Natural killer cell treated with Interleukin-12 subunit alpha and Interleukin-12 subunit beta and Interleukin-15 and Interleukin-18, amount 100 ng/mL, for 72 hours (primary cell): ENCODE measurements around the gene SYNE4. TPM values are rescaled to one million over a fixed set of nuclear protein-coding genes. Genes with fewer than 3 reads are reported as not detected.
"Not testable (repeated sequence)": the region's sequence is repeated elsewhere in the genome, so short reads cannot be mapped to it uniquely, and the experiment has no call there.

Source experiments
- ATAC-seq, 2 donors: fragments of 150-1000 bp; cut with Tn5 transposase in 1 of 2; sonication (Bioruptor Pico), chemical (Tn5 transposase) in 1 of 2; 2 replicates each; pipeline ENCODE4 v1.10.0; 2021
- DNase-seq: peaks from one replicate; pipeline ENCODE4 v3.0.0; 2022; ENCODE audit warnings: low spot score
- H3K27ac Mint-ChIP-seq, 2 donors: 1 replicate in 1 of 2; 2 replicates in 1 of 2; pipeline ENCODE4 v1.8.0; 2022; ENCODE audit warnings: mixed read lengths in 2 of 2, mild to moderate bottlenecking in 1 of 2, moderate library complexity in 1 of 2
- H3K27me3 Mint-ChIP-seq, 2 donors: 1 replicate in 1 of 2; 2 replicates in 1 of 2; pipeline ENCODE4 v1.8.0; 2022; ENCODE audit warnings: mixed read lengths in 2 of 2
- H3K36me3 Mint-ChIP-seq: one replicate; pipeline ENCODE4 v1.8.0; 2022; ENCODE audit warnings: mixed read lengths
- H3K4me1 Mint-ChIP-seq, 2 donors: 1 replicate in 1 of 2; 2 replicates in 1 of 2; pipeline ENCODE4 v1.8.0; 2022; ENCODE audit warnings: low read depth in 2 of 2, mixed read lengths in 2 of 2, mild to moderate bottlenecking in 1 of 2
- H3K4me3 Mint-ChIP-seq: one replicate; pipeline ENCODE4 v1.8.0; 2022; ENCODE audit warnings: mixed read lengths
- H3K9me3 Mint-ChIP-seq: 2 replicates; pipeline ENCODE4 v1.8.0; 2022; ENCODE audit warnings: mixed read lengths
- total RNA-seq, 2 donors: library from RNA; stranded (reverse); gene quantifications; one replicate each; pipeline ENCODE4 v1.2.3, GENCODE V29; 2022

SYNE4 gene
- 1 to 10 TPM; 3.0 to 4.5 TPM for total RNA-seq

GRCh38 chr19:36008336-36008978 is at the start of gene SYNE4:
SYNE4 (minus strand) TSS chr19:36008813; CDS start chr19:36008681, 132 bp downstream.
- Mint-ChIP-seq H3K4me1 (peaks cover 19 to 28% of the 10 kb centered on the region in 2 donors), H3K27ac (peak within 1 kb of the TSS in 1 of 2 donors; percentile 58), H3K9me3 (no peaks in the 10 kb centered on the region), H3K36me3 (no peaks in the 10 kb centered on the region), H3K4me3 (peak within 1 kb of the TSS; percentile 61), H3K27me3 (no peaks in the 10 kb centered on the region)
- ATAC-seq (no peak), DNase-seq (no peak)

GRCh38 chr19:36054733-36055686 is 46.4 kb upstream of the SYNE4 start, which contains the start of gene WDR62:
WDR62 (plus strand) TSS chr19:36054897; CDS start chr19:36054972, 75 bp downstream.
- peaks cover 20 to 22% of the 10 kb centered on the region in 2 donors for H3K4me1 Mint-ChIP-seq
- ATAC-seq (peak; percentile 89), DNase-seq (peak; percentile 96)
- peaks cover under 1% of the 10 kb centered on the region for H3K36me3 Mint-ChIP-seq
- H3K9me3 Mint-ChIP-seq: no peaks in the 10 kb centered on the region
- H3K4me3 Mint-ChIP-seq: peak within 1 kb of the TSS; percentile 95
- no peaks in the 10 kb centered on the region for H3K27me3 Mint-ChIP-seq
- H3K27ac Mint-ChIP-seq: peak within 1 kb of the TSS; percentile 86 to 89

GRCh38 chr19:36054119-36054732 is 45.6 kb upstream of the SYNE4 start, which contains the start of gene THAP8:
THAP8 (minus strand) TSS chr19:36054285; CDS start chr19:36054217, 68 bp downstream.
- no peaks in the 10 kb centered on the region for H3K27me3 Mint-ChIP-seq
- DNase-seq (peak; percentile 100), ATAC-seq (peak; percentile 92 to 93)
- peaks cover 20 to 22% of the 10 kb centered on the region in 2 donors for H3K4me1 Mint-ChIP-seq
- H3K4me3 Mint-ChIP-seq: peak within 1 kb of the TSS; percentile 95
- no peaks in the 10 kb centered on the region for H3K36me3 Mint-ChIP-seq
- peak within 1 kb of the TSS; percentile 86 to 89 for H3K27ac Mint-ChIP-seq
- H3K9me3 Mint-ChIP-seq: no peaks in the 10 kb centered on the region

- DNase-seq (no peak), ATAC-seq (no peak)
- Mint-ChIP-seq H3K27me3 (no peaks in the 10 kb centered on the region), H3K4me1 (peaks cover 19 to 20% of the 10 kb centered on the region in 2 donors), H3K4me3 (no peak overlapping the region), H3K36me3 (no peaks in the 10 kb centered on the region), H3K27ac (peak overlapping the region in 1 of 2 donors; percentile 4), H3K9me3 (no peaks in the 10 kb centered on the region)
These were observed 43.0 kb upstream of the SYNE4 start for GRCh38 chr19:36051637-36052036.

GRCh38 chr19:36051236-36051635 is 42.6 kb upstream of the SYNE4 start:
- Mint-ChIP-seq H3K4me1 (peaks cover 15 to 18% of the 10 kb centered on the region in 2 donors), H3K9me3 (no peaks in the 10 kb centered on the region), H3K27me3 (no peaks in the 10 kb centered on the region), H3K27ac (peak overlapping the region in 1 of 2 donors; percentile 4), H3K36me3 (no peaks in the 10 kb centered on the region), H3K4me3 (no peak overlapping the region)
- DNase-seq (no peak), ATAC-seq (no peak)

- H3K27ac Mint-ChIP-seq: no peak overlapping the region
These were observed 40.6 kb upstream of the SYNE4 start for GRCh38 chr19:36049080-36049698.

GRCh38 chr19:36047835-36048234 is 39.2 kb upstream of the SYNE4 start:
- Mint-ChIP-seq H3K4me3 (no peak overlapping the region), H3K9me3 (no peaks in the 10 kb centered on the region), H3K4me1 (peaks cover 0 to 4% of the 10 kb centered on the region in 2 donors), H3K27me3 (no peaks in the 10 kb centered on the region), H3K27ac (no peak overlapping the region), H3K36me3 (no peaks in the 10 kb centered on the region)
- DNase-seq: no peak
- ATAC-seq: no peak

More at GRCh38 chr19:36049080-36049698, 40.6 kb upstream of the SYNE4 start:
- H3K9me3 Mint-ChIP-seq: no peaks in the 10 kb centered on the region
- no peaks in the 10 kb centered on the region for H3K27me3 Mint-ChIP-seq
- no peak overlapping the region for H3K4me3 Mint-ChIP-seq
- DNase-seq (no peak), ATAC-seq (no peak)
- H3K36me3 Mint-ChIP-seq: no peaks in the 10 kb centered on the region
- peaks cover 6 to 9% of the 10 kb centered on the region in 2 donors for H3K4me1 Mint-ChIP-seq

GRCh38 chr19:36046443-36047050 is 37.9 kb upstream of the SYNE4 start:
- Mint-ChIP-seq H3K36me3 (no peaks in the 10 kb centered on the region), H3K4me3 (no peak overlapping the region), H3K9me3 (no peaks in the 10 kb centered on the region), H3K27me3 (no peaks in the 10 kb centered on the region), H3K27ac (no peak overlapping the region), H3K4me1 (peaks cover 0 to 4% of the 10 kb centered on the region in 2 donors)
- ATAC-seq (no peak), DNase-seq (no peak)

GRCh38 chr19:36043952-36044351 is 35.3 kb upstream of the SYNE4 start:
- H3K27ac Mint-ChIP-seq: no peak overlapping the region
- no peaks in the 10 kb centered on the region for H3K9me3 Mint-ChIP-seq
- no peak for DNase-seq
- no peaks in the 10 kb centered on the region for H3K36me3 Mint-ChIP-seq
- no peak overlapping the region for H3K4me3 Mint-ChIP-seq
- no peaks in the 10 kb centered on the region for H3K27me3 Mint-ChIP-seq
- H3K4me1 Mint-ChIP-seq: no peaks in the 10 kb centered on the region
- ATAC-seq: no peak

GRCh38 chr19:36041831-36042230 is 33.2 kb upstream of the SYNE4 start:
- Mint-ChIP-seq H3K4me1 (peaks cover 6 to 7% of the 10 kb centered on the region in 2 donors), H3K9me3 (no peaks in the 10 kb centered on the region), H3K27ac (no peak overlapping the region), H3K4me3 (no peak overlapping the region), H3K36me3 (no peaks in the 10 kb centered on the region), H3K27me3 (no peaks in the 10 kb centered on the region)
- DNase-seq: no peak
- ATAC-seq: no peak

- not testable (repeated sequence) for ATAC-seq, H3K27me3 Mint-ChIP-seq, H3K36me3 Mint-ChIP-seq, DNase-seq, H3K27ac Mint-ChIP-seq, H3K4me1 Mint-ChIP-seq, H3K9me3 Mint-ChIP-seq, H3K4me3 Mint-ChIP-seq
These were observed 32.5 kb upstream of the SYNE4 start for GRCh38 chr19:36041092-36041491.

GRCh38 chr19:36040495-36040894 is 31.9 kb upstream of the SYNE4 start:
- no peaks in the 10 kb centered on the region for H3K9me3 Mint-ChIP-seq
- ATAC-seq (no peak), DNase-seq (no peak)
- H3K27me3 Mint-ChIP-seq: no peaks in the 10 kb centered on the region
- no peak overlapping the region for H3K4me3 Mint-ChIP-seq
- H3K4me1 Mint-ChIP-seq: peaks cover 11 to 15% of the 10 kb centered on the region in 2 donors
- H3K27ac Mint-ChIP-seq: no peak overlapping the region
- H3K36me3 Mint-ChIP-seq: no peaks in the 10 kb centered on the region
